Measurements from ENCODE around the gene USP53. TPM values are rescaled to one million over a fixed set of nuclear protein-coding genes. Genes with fewer than 3 reads are reported as not detected.

USP53 gene
- total and polyA plus RNA-seq, 2 donors (not counting 3 experiments of a cell fraction or from before 2014, with no cell fraction given), result 7.8 to 22.8 TPM

- dilution Hi-C loops (cut with MboI; ENCODE audit: extremely low pct_ligation_motif_present, low sequenced_read_pairs) (no loop called here), intact Hi-C loops (cut with micrococcal nuclease) (no loop called here)
- no peaks in the 10 kb centered on the region for H4K20me1 ChIP-seq (replicated peaks; ENCODE audit: control insufficient read depth, extremely low read depth, insufficient read depth, low read length)
- FAIRE-seq, result no peak
- no peaks in the 10 kb centered on the region for H3K9me3 ChIP-seq (replicated peaks; ENCODE audit: control insufficient read depth, insufficient read depth, low read length)
- DNase-seq (ENCODE audit: low read depth, low spot score), result peak; percentile 30
- H3K4me1 ChIP-seq (ENCODE audit: control insufficient read depth, extremely low read depth, insufficient read depth, low read length), result peaks cover 49% of the 10 kb centered on the region
- peak overlapping the region; percentile 75 for H3K27ac ChIP-seq (ENCODE audit: insufficient read depth, low read depth, low read length)
- ChIA-PET POLR2A (interaction anchor here (0.6 kb wide), 1 partner anchor 31 kb away, joined by 4 read pairs; no protein-coding TSS in a partner anchor), CTCF (interaction anchor here (0.6 kb wide), 1 partner anchor 320 kb away, joined by 4 read pairs; no protein-coding TSS in a partner anchor)
- H3K9me1 ChIP-seq (replicated peaks; ENCODE audit: control insufficient read depth, extremely low read depth, insufficient read depth, low read length), result no peaks in the 10 kb centered on the region
- TF ChIP-seq MYC (IDR thresholded peaks at IDR 0.05; ENCODE audit: low read depth, low read length), result no peak
- TF ChIP-seq POLR2A (IDR thresholded peaks at IDR 0.05; ENCODE audit: low read depth, low read length), result no peak
- no peak for TF ChIP-seq FOS (IDR thresholded peaks at IDR 0.05; ENCODE audit: borderline replicate concordance, insufficient read depth, low read length)
- no peaks in the 10 kb centered on the region for H3K36me3 ChIP-seq (ENCODE audit: control insufficient read depth in 2 of 2, extremely low read depth in 1 of 2, insufficient read depth in 2 of 2, low read length in 2 of 2)
- peak overlapping the region; percentile 94 for H3K4me2 ChIP-seq (ENCODE audit: insufficient read depth, low read length)
- peak overlapping the region; percentile 67 for H3K9ac ChIP-seq (replicated peaks; ENCODE audit: extremely low read depth, insufficient read depth, low read length)
- no peaks in the 10 kb centered on the region for H3K27me3 ChIP-seq (ENCODE audit: control insufficient read depth in 2 of 2, insufficient read depth in 2 of 2, low read length in 2 of 2)
- no peaks in the 10 kb centered on the region for H3K79me2 ChIP-seq (ENCODE audit: control insufficient read depth, insufficient read depth, low read length)
- peak overlapping the region in 1 of 3 experiments; percentile 28 for H3K4me3 ChIP-seq (replicated peaks in 1 of 3; ENCODE audit: insufficient read depth in 1 of 3, low read depth in 1 of 3, low read length in 3 of 3)
- no TSS peak for BruUV-seq (replicated peaks)
- peak overlapping the region; percentile 75 for H2AFZ ChIP-seq (ENCODE audit: low read depth, low read length)
Measured at GRCh38 chr4:119204916-119205315, 7.6 kb upstream of the USP53 start.

GRCh38 chr4:119205690-119206089, 6.8 kb upstream of the USP53 start:
- ChIA-PET CTCF (no interaction called here), POLR2A (no interaction called here)
- Histone ChIP-seq H3K4me3 (replicated peaks in 1 of 3; ENCODE audit: insufficient read depth in 1 of 3, low read depth in 1 of 3, low read length in 3 of 3) (no peak overlapping the region), H3K9me3 (replicated peaks; ENCODE audit: control insufficient read depth, insufficient read depth, low read length) (no peaks in the 10 kb centered on the region), H4K20me1 (replicated peaks; ENCODE audit: control insufficient read depth, extremely low read depth, insufficient read depth, low read length) (no peaks in the 10 kb centered on the region), H3K79me2 (ENCODE audit: control insufficient read depth, insufficient read depth, low read length) (no peaks in the 10 kb centered on the region), H3K9ac (replicated peaks; ENCODE audit: extremely low read depth, insufficient read depth, low read length) (peak overlapping the region; percentile 31), H3K4me1 (ENCODE audit: control insufficient read depth, extremely low read depth, insufficient read depth, low read length) (peaks cover 53% of the 10 kb centered on the region), H2AFZ (ENCODE audit: low read depth, low read length) (no peak overlapping the region), H3K36me3 (ENCODE audit: control insufficient read depth in 2 of 2, extremely low read depth in 1 of 2, insufficient read depth in 2 of 2, low read length in 2 of 2) (no peaks in the 10 kb centered on the region), H3K4me2 (ENCODE audit: insufficient read depth, low read length) (peak overlapping the region; percentile 94), H3K9me1 (replicated peaks; ENCODE audit: control insufficient read depth, extremely low read depth, insufficient read depth, low read length) (no peaks in the 10 kb centered on the region), H3K27ac (ENCODE audit: insufficient read depth, low read depth, low read length) (peak overlapping the region; percentile 75), H3K27me3 (ENCODE audit: control insufficient read depth in 2 of 2, insufficient read depth in 2 of 2, low read length in 2 of 2) (no peaks in the 10 kb centered on the region)
- FAIRE-seq (no peak), DNase-seq (ENCODE audit: low read depth, low spot score) (no peak)
- BruUV-seq (replicated peaks), result no TSS peak
- intact Hi-C loops (cut with micrococcal nuclease) (no loop called here), dilution Hi-C loops (cut with MboI; ENCODE audit: extremely low pct_ligation_motif_present, low sequenced_read_pairs) (no loop called here)
- TF ChIP-seq POLR2AphosphoS5 (IDR thresholded peaks at IDR 0.05; ENCODE audit: insufficient read depth, low read depth, low read length) (no peak), MYC (IDR thresholded peaks at IDR 0.05; ENCODE audit: low read depth, low read length) (no peak), POLR2A (IDR thresholded peaks at IDR 0.05; ENCODE audit: low read depth, low read length) (no peak), EZH2 (IDR thresholded peaks at IDR 0.05; ENCODE audit: borderline replicate concordance, low read depth, low read length, severe bottlenecking) (no peak), JUN (IDR thresholded peaks at IDR 0.05; ENCODE audit: borderline replicate concordance, insufficient read depth, insufficient read length, low read depth) (no peak), CTCF (IDR thresholded peaks at IDR 0.05; ENCODE audit: extremely low read depth in 1 of 2, insufficient read depth in 1 of 2, low read depth in 1 of 2, low read length in 2 of 2) (no peak), GATA2 (IDR thresholded peaks at IDR 0.05; ENCODE audit: insufficient read depth, insufficient read length, low read depth, low read length) (no peak), FOS (IDR thresholded peaks at IDR 0.05; ENCODE audit: borderline replicate concordance, insufficient read depth, low read length) (no peak), MAX (IDR thresholded peaks at IDR 0.05; ENCODE audit: insufficient read depth, insufficient read length) (no peak)
